BLaER1 treated with 17β-estradiol and CSF1 and Interleukin-3, amounts not matched to agents 10 nM and 100 nM (cell line): ENCODE measurements around the gene TMEM204.

Source experiments
- H3K27ac ChIP-seq, 11 experiments: shearing (Covaris generic); formaldehyde crosslinking; 2 replicates each; pipeline ENCODE4 v1.8.1; 2022
- H3K27me3 ChIP-seq, 11 experiments: shearing (Covaris generic); formaldehyde crosslinking; 2 replicates each; pipeline ENCODE4 v1.8.1; 2022
- H3K36me3 ChIP-seq, 11 experiments: shearing (Covaris generic); formaldehyde crosslinking; 2 replicates each; pipeline ENCODE4 v1.8.1; 2022
- H3K4me1 ChIP-seq, 10 experiments: shearing (Covaris generic); formaldehyde crosslinking; 2 replicates each; pipeline ENCODE4 v1.8.1; 2022
- H3K4me2 ChIP-seq, 11 experiments: shearing (Covaris generic); formaldehyde crosslinking; 2 replicates each; pipeline ENCODE4 v1.8.1; 2022
- H3K4me3 ChIP-seq, 10 experiments: shearing (Covaris generic); formaldehyde crosslinking; 2 replicates each; pipeline ENCODE4 v1.8.1; 2022
- H3K9ac ChIP-seq, 11 experiments: shearing (Covaris generic); formaldehyde crosslinking; 2 replicates each; pipeline ENCODE4 v1.8.1; 2022
- H3K9me3 ChIP-seq, 11 experiments: shearing (Covaris generic); formaldehyde crosslinking; replicated peaks in 1 of 11; 2 replicates each; pipeline ENCODE4 v1.8.1; 2022
- H4K20me1 ChIP-seq, 11 experiments: shearing (Covaris generic); formaldehyde crosslinking; 2 replicates each; pipeline ENCODE4 v1.8.1; 2022
- Cebpa-rat ChIP-seq, 11 experiments: shearing (Covaris generic); IDR thresholded peaks; 2 replicates each; pipeline ENCODE4 v1.8.1; 2022

TMEM204 gene

GRCh38 chr16:1510941-1511351 lies 22.5 kb upstream of the TMEM204 start:
- Histone ChIP-seq H3K9me3 (peaks cover 16 to 29% (median 21%) of the 10 kb centered on the region in 11 experiments), H3K9ac (no peak overlapping the region)
- TF ChIP-seq Cebpa-rat (IDR thresholded peaks at IDR 0.05), result no peak

GRCh38 chr16:1511662-1512569 lies 21.6 kb upstream of the TMEM204 start:
- Histone ChIP-seq H3K4me2 (no peak overlapping the region), H3K9ac (no peak overlapping the region), H4K20me1 (peaks cover 0 to 48% (median 35%) of the 10 kb centered on the region in 11 experiments; a peak in 17 of 22 replicates), H3K36me3 (peaks cover 10 to 71% (median 53%) of the 10 kb centered on the region in 11 experiments), H3K27ac (no peak overlapping the region), H3K4me3 (no peak overlapping the region), H3K27me3 (no peaks in the 10 kb centered on the region), H3K4me1 (peaks cover 20 to 29% (median 26%) of the 10 kb centered on the region in 10 experiments), H3K9me3 (peaks cover 16 to 29% (median 21%) of the 10 kb centered on the region in 11 experiments)
- TF ChIP-seq Cebpa-rat (IDR thresholded peaks at IDR 0.05), result no peak

More at GRCh38 chr16:1510941-1511351, 22.5 kb upstream of the TMEM204 start:
- H3K27me3 ChIP-seq, result no peaks in the 10 kb centered on the region
- peaks cover 0 to 58% (median 42%) of the 10 kb centered on the region in 11 experiments; a peak in 18 of 22 replicates for H4K20me1 ChIP-seq
- H3K4me2 ChIP-seq, result no peak overlapping the region
- no peak overlapping the region for H3K27ac ChIP-seq
- peaks cover 20 to 81% (median 63%) of the 10 kb centered on the region in 11 experiments for H3K36me3 ChIP-seq
- H3K4me1 ChIP-seq, result peaks cover 20 to 29% (median 26%) of the 10 kb centered on the region in 10 experiments
- no peak overlapping the region for H3K4me3 ChIP-seq

GRCh38 chr16:1512774-1513173 lies 20.7 kb upstream of the TMEM204 start:
- no peak overlapping the region for H3K4me3 ChIP-seq
- H3K27ac ChIP-seq, result no peak overlapping the region
- peaks cover 20 to 29% (median 25%) of the 10 kb centered on the region in 10 experiments for H3K4me1 ChIP-seq
- peaks cover 0 to 40% (median 28%) of the 10 kb centered on the region in 11 experiments; a peak in 17 of 22 replicates for H4K20me1 ChIP-seq
- no peak for TF ChIP-seq Cebpa-rat (IDR thresholded peaks at IDR 0.05)
- H3K9me3 ChIP-seq, result peaks cover 16 to 29% (median 21%) of the 10 kb centered on the region in 11 experiments
- H3K9ac ChIP-seq, result no peak overlapping the region
- peaks cover 5 to 63% (median 47%) of the 10 kb centered on the region in 11 experiments for H3K36me3 ChIP-seq
- H3K27me3 ChIP-seq, result no peaks in the 10 kb centered on the region
- H3K4me2 ChIP-seq, result no peak overlapping the region

GRCh38 chr16:1514507-1514906 lies 19.0 kb upstream of the TMEM204 start:
- Histone ChIP-seq H3K36me3 (peaks cover 5 to 50% (median 40%) of the 10 kb centered on the region in 11 experiments; a peak in 21 of 22 replicates), H3K27me3 (no peaks in the 10 kb centered on the region), H4K20me1 (peaks cover 0 to 29% (median 17%) of the 10 kb centered on the region in 11 experiments; a peak in 16 of 22 replicates), H3K27ac (no peak overlapping the region), H3K4me1 (peaks cover 7 to 15% (median 11%) of the 10 kb centered on the region in 10 experiments), H3K9me3 (peaks cover 16 to 29% (median 21%) of the 10 kb centered on the region in 11 experiments), H3K9ac (no peak overlapping the region), H3K4me3 (no peak overlapping the region), H3K4me2 (no peak overlapping the region)
- no peak for TF ChIP-seq Cebpa-rat (IDR thresholded peaks at IDR 0.05)

DNA sequence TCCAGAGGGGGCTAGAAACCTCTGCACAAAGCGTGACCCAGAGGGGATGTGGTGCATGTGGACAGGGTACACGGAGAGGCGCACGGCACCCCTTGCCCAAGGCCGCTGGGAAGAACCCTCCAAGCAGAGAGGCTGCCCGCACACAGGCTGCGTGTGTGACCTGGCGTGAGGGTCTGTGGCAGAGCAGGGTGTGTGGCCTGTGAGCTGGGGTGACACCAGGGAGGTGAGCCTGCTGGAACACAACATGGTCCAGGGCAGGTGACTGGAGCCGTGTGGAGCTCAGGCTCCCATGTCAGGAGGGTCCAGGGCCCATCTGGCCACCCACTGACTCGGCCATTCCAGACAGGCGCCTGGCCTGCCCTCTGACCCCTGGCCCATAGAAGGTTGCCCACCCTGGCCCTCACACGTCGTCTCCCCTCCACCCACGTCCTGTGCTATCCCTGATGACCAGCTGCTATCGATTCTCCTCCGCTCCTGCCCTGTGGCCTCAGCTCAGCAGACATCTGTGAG lies 14.8 kb upstream of the TMEM204 start:
- Histone ChIP-seq H3K9me3 (peaks cover 10 to 18% (median 16%) of the 10 kb centered on the region in 11 experiments), H3K36me3 (peaks cover 0 to 28% (median 8%) of the 10 kb centered on the region in 11 experiments; a peak in 16 of 22 replicates), H3K27ac (no peak overlapping the region), H3K27me3 (no peaks in the 10 kb centered on the region), H3K4me3 (no peak overlapping the region), H3K9ac (no peak overlapping the region), H3K4me2 (no peak overlapping the region), H3K4me1 (no peaks in the 10 kb centered on the region), H4K20me1 (peaks cover 0 to 7% (median 0%) of the 10 kb centered on the region in 11 experiments; a peak in 2 of 22 replicates)
- no peak for TF ChIP-seq Cebpa-rat (IDR thresholded peaks at IDR 0.05)

DNA sequence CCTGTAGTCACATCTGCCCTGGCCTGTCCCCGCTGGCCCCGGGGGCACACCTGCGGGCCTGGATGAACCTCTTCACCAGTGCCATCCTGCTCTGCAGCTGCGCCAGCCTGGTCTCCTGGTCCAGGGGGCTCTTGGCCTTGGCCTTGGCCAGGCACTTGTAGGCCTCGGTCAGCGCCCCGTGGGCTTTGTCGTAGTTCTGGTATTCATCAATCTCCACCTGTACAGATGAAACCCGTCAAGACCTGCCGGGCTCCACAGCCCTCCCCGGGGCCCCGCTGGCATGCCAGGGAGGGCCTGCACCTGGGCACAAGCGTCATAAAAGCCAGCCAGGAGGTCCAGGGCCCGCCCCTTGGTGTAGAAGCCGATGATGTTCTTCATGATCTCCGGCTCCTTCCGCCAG lies 13.6 kb upstream of the TMEM204 start:
- H3K4me1 ChIP-seq, result no peaks in the 10 kb centered on the region
- H4K20me1 ChIP-seq, result peaks cover 0 to 7% (median 0%) of the 10 kb centered on the region in 11 experiments; a peak in 2 of 22 replicates
- no peak for TF ChIP-seq Cebpa-rat (IDR thresholded peaks at IDR 0.05)
- H3K9ac ChIP-seq, result no peak overlapping the region
- H3K27ac ChIP-seq, result no peak overlapping the region
- peaks cover 0 to 20% (median 0%) of the 10 kb centered on the region in 11 experiments; a peak in 7 of 22 replicates for H3K36me3 ChIP-seq
- peaks cover 0 to 6% (median 5%) of the 10 kb centered on the region in 11 experiments; a peak in 12 of 22 replicates for H3K9me3 ChIP-seq
- no peak overlapping the region for H3K4me2 ChIP-seq
- H3K27me3 ChIP-seq, result no peaks in the 10 kb centered on the region
- H3K4me3 ChIP-seq, result no peak overlapping the region

DNA sequence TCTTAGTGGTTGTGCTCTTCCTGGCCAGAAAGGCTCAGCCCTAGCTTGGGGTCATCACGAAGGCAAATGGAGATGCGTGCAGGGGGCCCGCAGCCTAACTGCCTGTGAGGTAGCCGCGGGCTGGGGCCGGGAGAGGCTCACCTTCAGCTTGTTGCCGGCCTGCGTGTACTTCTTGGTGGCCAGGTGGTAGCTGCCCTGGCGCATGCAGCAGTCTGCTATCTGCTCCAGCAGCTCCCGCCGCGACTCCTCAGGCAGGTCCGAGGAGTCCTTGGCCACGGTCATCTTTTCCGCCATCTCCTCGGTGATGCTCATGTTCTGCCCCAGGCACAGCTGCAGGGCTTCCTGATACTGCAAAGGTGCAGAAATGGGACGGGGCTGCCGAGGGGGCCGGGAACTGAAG lies 13.0 kb upstream of the TMEM204 start:
- Histone ChIP-seq H3K9ac (no peak overlapping the region; a peak in 1 of 22 replicates), H3K4me3 (no peak overlapping the region), H3K36me3 (peaks cover 0 to 20% (median 0%) of the 10 kb centered on the region in 11 experiments; a peak in 7 of 22 replicates), H3K4me2 (no peak overlapping the region), H3K4me1 (peaks cover 0 to 4% (median 3%) of the 10 kb centered on the region in 10 experiments; a peak in 16 of 20 replicates), H3K9me3 (no peaks in the 10 kb centered on the region; a peak in 2 of 22 replicates), H4K20me1 (peaks cover 0 to 9% (median 0%) of the 10 kb centered on the region in 11 experiments; a peak in 3 of 22 replicates), H3K27me3 (peaks cover 0 to 5% (median 0%) of the 10 kb centered on the region in 11 experiments; a peak in 5 of 22 replicates), H3K27ac (no peak overlapping the region)
- TF ChIP-seq Cebpa-rat (IDR thresholded peaks at IDR 0.05), result no peak

- no peak overlapping the region for H3K27ac ChIP-seq
- H3K27me3 ChIP-seq, result peaks cover 0 to 17% (median 0%) of the 10 kb centered on the region in 11 experiments; a peak in 8 of 22 replicates
- peaks cover 12 to 33% (median 29%) of the 10 kb centered on the region in 10 experiments for H3K4me1 ChIP-seq
- H3K9me3 ChIP-seq, result no peaks in the 10 kb centered on the region
- H4K20me1 ChIP-seq, result peaks cover 0 to 28% (median 7%) of the 10 kb centered on the region in 11 experiments; a peak in 9 of 22 replicates
- H3K9ac ChIP-seq, result no peak overlapping the region
- no peak overlapping the region for H3K4me3 ChIP-seq
- peaks cover 0 to 20% (median 0%) of the 10 kb centered on the region in 11 experiments; a peak in 7 of 22 replicates for H3K36me3 ChIP-seq
- TF ChIP-seq Cebpa-rat (IDR thresholded peaks at IDR 0.05), result no peak
- no peak overlapping the region for H3K4me2 ChIP-seq
These were observed 9.8 kb upstream of the TMEM204 start for GRCh38 chr16:1523581-1524245.
